HG03060 (cell line): ENCODE measurements around the gene HMGXB4.

Source experiments
- ATAC-seq: cut with Tn5 transposase; IDR thresholded peaks from one replicate; pipeline ENCODE4 v1.9.1; 2021; ENCODE audit warnings: low read depth, moderate number of reproducible peaks; ENCODE audit not compliant: unreplicated experiment

HMGXB4 gene

DNA sequence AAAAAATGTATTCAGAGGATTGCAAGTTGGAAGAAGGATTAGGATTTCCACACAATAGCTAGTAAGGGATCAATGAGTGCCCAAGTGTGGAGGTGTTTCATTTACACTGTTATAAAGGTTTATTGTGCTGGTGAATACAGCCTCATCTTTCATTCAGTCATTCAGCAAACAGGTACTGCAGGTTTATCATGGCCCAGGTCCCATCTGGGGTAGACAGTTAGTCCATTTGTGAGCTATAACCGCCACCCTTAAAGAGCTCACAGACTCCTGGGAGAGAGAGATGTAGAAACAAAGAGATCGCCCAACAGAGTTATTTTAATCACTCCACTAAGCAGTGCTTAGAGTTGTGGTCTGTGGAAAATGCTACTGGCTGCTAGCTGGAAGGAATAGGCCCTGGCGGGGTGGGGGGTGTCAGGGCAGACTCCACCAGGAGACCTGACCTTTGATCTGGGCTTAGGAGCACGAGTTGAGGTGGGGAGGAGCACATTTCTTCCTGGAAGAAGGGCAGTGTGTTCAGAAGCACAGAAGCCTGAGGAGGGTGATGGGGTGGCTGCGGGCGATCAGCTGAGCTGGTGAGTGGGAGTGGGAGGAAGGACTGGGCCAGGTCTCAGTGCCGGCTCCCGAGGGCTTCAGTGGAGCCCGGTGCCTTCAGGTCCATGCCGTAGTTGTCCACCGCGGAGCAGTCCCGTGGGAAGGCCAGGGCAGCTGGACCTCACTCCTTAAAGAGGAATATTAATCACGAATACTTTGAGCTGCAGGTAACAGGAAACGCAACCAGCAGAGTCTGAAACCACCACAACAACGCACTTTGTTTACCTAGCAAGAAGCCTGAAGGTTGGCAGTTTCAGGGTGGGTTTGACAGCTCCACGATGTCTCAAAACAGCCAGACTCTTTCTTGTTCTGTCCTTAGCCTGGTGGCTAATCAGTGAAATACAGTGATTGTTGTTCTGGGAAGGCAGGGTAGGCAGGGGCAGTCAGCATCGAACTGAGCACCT is 53.6 kb downstream of the HMGXB4 start:
- ATAC-seq = no peak

GRCh38 chr22:35311551-35311999 is 54.3 kb downstream of the HMGXB4 start:
- no peak for ATAC-seq

DNA sequence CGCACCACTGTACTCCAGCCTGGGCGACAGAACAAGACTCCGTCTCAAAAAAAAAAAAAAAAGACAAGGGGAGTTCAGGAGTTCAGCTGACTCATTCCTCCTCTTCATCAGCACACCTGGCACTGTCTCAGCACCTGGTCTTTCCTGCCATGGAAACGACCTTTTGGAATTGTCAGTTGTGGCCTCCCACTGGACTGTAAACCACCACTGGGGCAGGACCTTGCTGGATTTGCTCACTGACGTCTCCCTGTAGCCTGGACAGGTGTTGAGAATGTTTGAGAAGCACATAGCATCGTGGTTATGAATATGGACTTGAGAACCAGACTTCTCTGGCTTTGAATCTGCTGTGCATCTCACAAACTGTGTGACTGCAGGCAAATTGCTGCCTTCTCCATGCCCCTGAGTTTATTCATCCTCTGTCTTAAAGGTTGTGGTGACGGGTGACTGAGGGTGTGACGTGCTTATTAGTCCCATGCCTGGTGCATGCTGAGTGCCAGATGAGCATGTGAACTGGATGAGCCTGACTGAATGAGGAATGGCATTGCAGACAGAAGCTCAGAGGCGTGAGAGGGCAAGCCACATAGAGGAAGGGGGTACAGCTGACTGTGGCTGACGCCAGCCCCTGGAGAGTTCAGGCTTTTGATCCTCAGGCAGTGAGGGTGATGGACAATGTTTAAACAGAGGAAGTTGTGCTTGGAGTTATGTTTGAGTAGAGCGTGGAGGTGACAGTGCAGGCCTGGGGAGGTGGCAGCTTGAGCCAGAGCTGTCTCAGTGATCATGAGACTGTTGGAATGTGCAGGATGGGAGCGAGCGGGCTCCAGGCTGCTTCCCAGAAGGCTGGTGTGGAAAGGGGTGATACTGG is 55.1 kb downstream of the HMGXB4 start:
- no peak for ATAC-seq

- no peak for ATAC-seq
These were observed 56.2 kb downstream of the HMGXB4 start for GRCh38 chr22:35313311-35314121.

- ATAC-seq = no peak
These were observed 57.1 kb downstream of the HMGXB4 start for GRCh38 chr22:35314161-35314942.

DNA sequence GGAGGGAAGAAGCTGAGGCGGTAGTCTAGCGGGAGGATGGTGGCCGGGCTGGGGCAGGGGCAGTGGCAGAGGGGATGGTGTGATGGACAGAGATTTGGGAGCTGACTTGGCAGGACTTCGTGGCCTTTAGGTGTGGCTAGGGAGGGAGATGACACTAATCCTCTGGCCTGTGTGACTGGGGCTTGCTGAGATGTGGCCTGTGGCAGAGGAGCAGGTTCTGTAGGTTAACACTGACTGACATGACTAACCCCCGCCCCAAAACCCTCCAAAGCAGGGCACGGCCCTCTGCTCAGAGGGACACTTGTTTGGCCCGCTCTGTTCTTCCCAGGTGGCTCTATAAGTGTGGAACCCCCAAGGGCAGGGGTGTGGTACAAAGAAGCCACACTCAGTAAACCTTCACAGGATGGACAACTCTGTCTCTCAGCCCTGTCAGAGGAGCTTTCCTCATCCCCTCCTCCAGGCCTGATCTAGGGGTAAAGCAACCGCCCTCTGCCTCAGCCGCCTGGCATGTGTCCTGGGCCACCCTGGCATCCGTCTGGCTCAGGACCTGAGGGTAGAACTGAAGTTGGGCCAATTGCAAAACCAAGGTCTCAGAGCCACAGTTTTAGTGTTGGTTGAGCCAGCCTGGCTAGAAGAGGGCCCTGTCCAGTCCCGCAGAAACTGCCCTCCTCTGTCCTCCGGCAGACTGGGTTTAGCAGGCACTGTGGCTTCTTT is 58.0 kb downstream of the HMGXB4 start:
- ATAC-seq = no peak

GRCh38 chr22:35315855-35316745 is 58.8 kb downstream of the HMGXB4 start:
- ATAC-seq = no peak

GRCh38 chr22:35316751-35317150 is 59.5 kb downstream of the HMGXB4 start:
- ATAC-seq = no peak

DNA sequence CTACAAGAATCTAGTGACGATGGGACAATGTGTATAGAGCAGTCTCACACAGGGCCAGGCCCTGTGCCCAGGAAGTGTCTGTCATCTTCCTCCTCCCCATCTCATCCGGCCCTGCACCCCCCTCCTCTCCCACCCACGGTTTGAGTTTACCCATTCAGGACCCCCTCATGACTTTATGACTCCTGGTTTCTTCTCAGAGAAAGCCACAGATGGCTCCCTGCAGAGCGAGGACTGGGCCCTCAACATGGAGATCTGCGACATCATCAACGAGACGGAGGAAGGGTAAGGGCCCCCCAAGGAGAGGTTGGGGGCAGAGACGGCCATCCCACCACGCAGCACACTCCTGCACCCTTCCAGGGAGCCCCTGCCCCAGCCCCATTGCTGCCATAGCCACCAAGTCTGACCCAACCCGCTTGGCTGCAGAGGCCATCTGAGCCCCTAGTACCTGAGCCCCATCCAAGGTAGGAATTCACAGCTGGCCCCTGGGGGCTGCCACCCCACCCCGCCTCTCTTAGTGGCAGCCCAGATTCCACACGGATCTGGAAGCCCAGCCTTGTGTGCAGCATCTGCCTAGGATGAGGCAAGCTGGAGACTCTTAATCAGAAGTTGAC is 60.5 kb downstream of the HMGXB4 start:
- ATAC-seq = no peak

DNA sequence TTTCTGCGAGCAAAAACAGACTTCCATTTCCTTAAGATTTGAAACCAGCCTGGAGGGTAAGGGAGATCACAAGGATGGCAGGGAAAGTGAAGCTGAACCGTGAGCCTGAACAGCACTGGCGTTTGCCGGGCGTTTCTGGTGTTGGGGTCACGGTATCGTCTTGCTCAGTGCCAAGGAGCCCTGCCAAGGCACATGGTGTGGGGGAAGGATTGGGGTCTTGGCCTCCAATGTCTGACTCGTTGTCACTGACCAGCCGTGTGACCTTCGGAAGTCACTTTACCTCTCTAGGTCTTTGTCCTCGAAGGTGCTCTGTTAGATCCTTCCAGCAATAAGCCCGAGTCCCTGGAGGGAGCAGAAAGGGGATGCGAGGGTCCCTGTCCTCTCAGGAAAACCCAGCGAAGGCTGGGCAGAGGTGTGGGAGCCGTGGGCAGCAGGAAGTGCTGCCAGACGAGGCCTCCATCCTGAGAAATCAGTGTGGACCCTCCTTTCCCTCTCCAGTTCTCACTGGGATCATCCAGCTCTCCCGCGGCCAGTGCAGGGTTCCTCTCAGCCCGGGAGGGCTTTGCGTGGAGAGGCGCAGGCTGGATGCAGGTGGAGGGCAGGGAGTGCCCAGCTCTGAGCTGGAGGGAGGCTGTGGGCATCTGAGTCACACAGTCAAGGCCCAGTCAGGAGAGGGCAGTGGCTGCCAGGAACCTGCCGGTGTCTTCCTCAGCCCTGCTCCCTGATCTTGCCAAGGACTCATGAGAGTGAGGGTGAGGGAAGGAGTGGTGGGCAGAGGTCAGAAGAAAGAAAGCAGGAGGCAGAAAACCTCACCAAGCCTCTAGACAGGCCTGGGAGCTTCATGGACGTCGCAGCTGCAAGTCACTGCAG is 61.3 kb downstream of the HMGXB4 start:
- ATAC-seq = no peak

DNA sequence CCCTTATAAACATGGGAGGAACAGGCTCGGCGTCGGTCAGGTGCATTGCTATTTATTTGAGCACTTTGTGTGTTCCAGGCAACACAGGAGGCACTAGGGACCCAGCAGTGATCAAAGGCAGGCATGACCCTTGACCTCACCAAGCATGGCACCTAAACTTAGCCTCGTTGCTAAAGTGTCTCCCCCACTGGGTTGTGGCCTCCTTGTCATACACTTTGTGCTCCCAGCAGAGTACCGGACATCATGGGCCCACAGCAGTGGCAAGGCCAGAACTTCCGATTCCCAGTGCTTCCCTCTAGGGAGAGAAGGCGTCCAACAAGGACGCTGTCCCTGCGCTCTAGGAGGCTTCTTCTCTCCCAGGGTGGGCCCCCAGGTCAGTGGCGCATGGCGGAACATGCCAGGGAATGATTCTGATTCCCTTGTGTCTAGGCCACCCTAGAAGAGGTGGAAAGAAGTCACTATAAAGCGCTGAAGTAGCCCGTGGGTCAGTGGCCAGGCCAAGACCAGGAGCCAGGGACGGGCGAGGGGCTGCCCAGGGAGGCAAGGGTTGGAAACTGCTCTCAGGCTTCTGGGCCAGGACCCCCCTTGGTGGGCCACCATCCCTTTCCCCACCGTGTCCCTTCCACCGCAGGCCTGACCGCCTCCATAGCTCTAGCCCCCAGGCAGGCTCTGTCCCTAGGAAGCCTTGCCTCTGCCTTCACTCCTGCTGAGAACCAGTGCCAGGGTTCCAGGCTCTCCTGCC is 62.1 kb downstream of the HMGXB4 start:
- ATAC-seq = no peak

DNA sequence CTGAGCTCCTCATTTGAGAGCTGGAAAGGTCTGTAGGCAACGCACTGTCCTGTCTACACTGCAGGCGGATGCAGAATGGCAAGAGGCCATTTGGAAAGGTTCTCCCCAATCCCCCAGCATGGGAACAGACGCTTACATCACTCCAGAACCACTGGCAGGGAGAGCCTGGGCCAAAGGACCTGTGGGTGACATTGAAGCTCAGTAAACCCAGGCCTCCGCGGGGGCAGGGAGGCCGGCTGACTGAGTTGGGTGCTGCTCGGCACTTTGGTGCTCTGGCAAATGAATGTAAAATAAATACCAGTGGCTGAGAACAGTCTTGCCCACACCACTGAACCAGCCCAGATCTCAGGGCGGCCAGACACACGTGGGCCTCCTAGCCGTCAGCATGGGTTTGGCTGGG is 64.8 kb downstream of the HMGXB4 start:
- no peak for ATAC-seq

DNA sequence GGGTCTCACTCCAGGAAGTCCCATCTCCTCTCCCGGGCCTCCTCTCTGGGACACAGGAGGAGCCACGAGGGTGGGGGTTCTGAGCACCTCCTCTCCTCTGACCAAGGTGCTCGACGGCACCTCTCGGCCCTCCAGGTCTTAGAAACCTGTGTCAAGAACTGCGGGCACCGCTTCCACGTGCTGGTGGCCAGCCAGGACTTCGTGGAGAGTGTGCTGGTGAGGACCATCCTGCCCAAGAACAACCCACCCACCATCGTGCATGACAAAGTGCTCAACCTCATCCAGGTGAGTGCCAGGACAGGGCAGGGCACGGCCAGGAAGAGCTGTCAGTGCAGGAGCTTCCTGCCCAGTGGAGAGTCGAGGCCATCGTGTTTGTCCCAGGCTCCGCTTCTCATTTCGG is 65.6 kb downstream of the HMGXB4 start:
- no peak for ATAC-seq

GRCh38 chr22:35323305-35323704 is 66.0 kb downstream of the HMGXB4 start:
- no peak for ATAC-seq

DNA sequence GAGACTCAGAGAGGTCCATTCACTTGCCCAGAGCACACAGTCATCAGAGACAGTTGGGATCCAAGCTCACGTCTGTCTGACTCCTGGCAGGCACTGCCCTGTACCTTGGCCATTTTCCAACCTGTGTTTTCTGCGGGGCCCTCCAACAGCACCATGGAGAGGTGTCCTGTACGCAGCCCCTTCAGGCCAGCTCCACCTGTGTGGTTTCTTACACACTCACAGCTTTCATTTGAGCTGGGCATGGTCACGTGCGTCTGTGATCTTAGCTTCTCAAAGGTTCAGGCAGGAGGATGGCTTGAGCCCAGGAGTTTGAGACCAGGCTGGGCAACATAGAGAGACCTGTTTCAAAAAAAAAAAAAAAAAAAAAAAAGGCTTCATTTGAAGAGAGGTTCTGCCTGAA is 66.8 kb downstream of the HMGXB4 start:
- ATAC-seq = no peak

- no peak for ATAC-seq
These were observed 67.5 kb downstream of the HMGXB4 start for GRCh38 chr22:35324762-35325161.
